WI38 (cell line): Measurements from ENCODE around the gene PPIL6.

Experiments used
- H3K4me3 ChIP-seq: 2 replicates; pipeline ENCODE4 v1.5.1; 2011; ENCODE audit warnings: low read depth, mild to moderate bottlenecking, control low read depth, low read length
- CTCF ChIP-seq: IDR thresholded peaks from 2 replicates; pipeline ENCODE4 v1.5.1; 2012; ENCODE audit warnings: low read depth, mild to moderate bottlenecking, control low read depth, low read length

PPIL6 gene

GRCh38 chr6:109360281-109360680 lies 80.1 kb downstream of the PPIL6 start:
- no peak for TF ChIP-seq CTCF

GRCh38 chr6:109359248-109359647 lies 81.2 kb downstream of the PPIL6 start:
- no peak overlapping the region for H3K4me3 ChIP-seq
- TF ChIP-seq CTCF = no peak

More at GRCh38 chr6:109360281-109360680, 80.1 kb downstream of the PPIL6 start:
- no peak overlapping the region for H3K4me3 ChIP-seq

- H3K4me3 ChIP-seq = no peak overlapping the region
- no peak for TF ChIP-seq CTCF
Measured at GRCh38 chr6:109358204-109358603, 82.2 kb downstream of the PPIL6 start.

GRCh38 chr6:109356237-109356636 lies 84.2 kb downstream of the PPIL6 start:
- no peak for TF ChIP-seq CTCF
- H3K4me3 ChIP-seq = no peak overlapping the region

GRCh38 chr6:109351231-109352130 lies 88.9 kb downstream of the PPIL6 start:
- TF ChIP-seq CTCF = no peak
- H3K4me3 ChIP-seq = no peak overlapping the region

- TF ChIP-seq CTCF = no peak
- no peak overlapping the region for H3K4me3 ChIP-seq
Measured at GRCh38 chr6:109349419-109349987, 90.9 kb downstream of the PPIL6 start.

GRCh38 chr6:109348226-109348625 lies 92.2 kb downstream of the PPIL6 start:
- no peak overlapping the region for H3K4me3 ChIP-seq
- TF ChIP-seq CTCF = no peak
